Body of pancreas (tissue), 4 donors: Measurements from ENCODE around the gene USP15.

Source experiments
- POLR2A ChIP-seq, 3 donors: fragments of 450-650 bp; IDR thresholded peaks; one replicate each; pipeline ENCODE4 v1.6.1; 2016; ENCODE audit warnings: antibody characterized with exemption in 3 of 3, mild to moderate bottlenecking in 2 of 3
- TF ChIP-seq, protein P1 (sequence below), 7 experiments: fragments of 450-650 bp in 4 of 7; fragments of 200-600 bp in 3 of 7; sonication (generic) in 3 of 7; IDR thresholded peaks; one replicate each; pipeline ENCODE4 v1.5.1; 2016 to 2019; ENCODE audit warnings: antibody characterized with exemption in 7 of 7

GRCh38 chr12:62233805-62234204 lies 26.4 kb upstream of the USP15 start:
- TF ChIP-seq, protein P1, sequence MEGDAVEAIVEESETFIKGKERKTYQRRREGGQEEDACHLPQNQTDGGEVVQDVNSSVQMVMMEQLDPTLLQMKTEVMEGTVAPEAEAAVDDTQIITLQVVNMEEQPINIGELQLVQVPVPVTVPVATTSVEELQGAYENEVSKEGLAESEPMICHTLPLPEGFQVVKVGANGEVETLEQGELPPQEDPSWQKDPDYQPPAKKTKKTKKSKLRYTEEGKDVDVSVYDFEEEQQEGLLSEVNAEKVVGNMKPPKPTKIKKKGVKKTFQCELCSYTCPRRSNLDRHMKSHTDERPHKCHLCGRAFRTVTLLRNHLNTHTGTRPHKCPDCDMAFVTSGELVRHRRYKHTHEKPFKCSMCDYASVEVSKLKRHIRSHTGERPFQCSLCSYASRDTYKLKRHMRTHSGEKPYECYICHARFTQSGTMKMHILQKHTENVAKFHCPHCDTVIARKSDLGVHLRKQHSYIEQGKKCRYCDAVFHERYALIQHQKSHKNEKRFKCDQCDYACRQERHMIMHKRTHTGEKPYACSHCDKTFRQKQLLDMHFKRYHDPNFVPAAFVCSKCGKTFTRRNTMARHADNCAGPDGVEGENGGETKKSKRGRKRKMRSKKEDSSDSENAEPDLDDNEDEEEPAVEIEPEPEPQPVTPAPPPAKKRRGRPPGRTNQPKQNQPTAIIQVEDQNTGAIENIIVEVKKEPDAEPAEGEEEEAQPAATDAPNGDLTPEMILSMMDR (IDR thresholded peaks at IDR 0.05) = no peak
- TF ChIP-seq POLR2A (IDR thresholded peaks at IDR 0.05) = no peak
